ENCODE measurements around the gene C9orf50.

DNA sequence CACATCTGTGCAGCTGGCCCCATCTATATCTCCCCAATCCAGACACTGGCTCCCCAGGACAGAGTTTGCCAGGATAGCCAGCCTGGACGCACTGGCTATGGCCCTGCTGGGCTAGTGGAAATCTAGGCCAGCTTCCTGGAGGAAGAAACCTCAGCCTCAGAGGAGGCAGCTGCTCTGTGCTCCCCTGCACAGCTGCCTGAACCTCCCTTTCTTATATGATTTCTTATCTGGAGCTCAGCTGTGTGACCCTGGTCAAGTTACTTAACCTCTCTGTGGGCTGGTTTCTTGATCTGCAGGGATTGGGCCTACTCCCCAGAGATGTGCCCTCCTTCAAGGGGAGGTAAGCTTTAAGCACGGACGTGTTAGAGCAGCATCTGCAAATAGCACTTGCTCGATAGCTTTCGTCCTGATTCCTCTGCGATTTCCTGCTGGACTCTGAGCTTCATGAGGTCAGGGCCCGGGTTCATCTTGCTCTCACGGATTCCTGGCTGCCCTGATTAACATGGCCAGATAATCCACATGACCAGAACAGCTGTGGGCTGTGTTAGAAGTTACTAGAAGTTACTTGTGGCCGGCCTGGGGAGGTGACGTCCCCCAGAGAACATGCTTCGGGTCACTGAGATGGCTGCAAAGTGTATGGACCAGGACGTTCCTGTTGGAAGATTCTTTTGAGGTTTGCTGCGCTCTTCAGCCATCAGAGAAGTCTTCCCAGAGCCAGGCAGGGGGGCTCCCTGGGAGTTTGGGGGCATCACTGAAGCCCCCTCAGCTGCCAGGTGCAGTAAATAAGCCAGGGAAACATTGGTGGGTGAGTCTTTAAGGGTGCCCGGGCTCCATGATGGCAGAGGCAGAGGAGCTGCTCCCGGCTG is 14.5 kb downstream of the C9orf50 start:
- TF ChIP-seq YY1 (IDR thresholded peaks at IDR 0.05; ENCODE audit: low read depth) (no peak), TCF12 (IDR thresholded peaks at IDR 0.05; ENCODE audit: low read depth) (no peak), RAD21 (IDR thresholded peaks at IDR 0.05; ENCODE audit: low read depth) (no peak), FOXM1 (IDR thresholded peaks at IDR 0.05; ENCODE audit: borderline replicate concordance, low read depth) (no peak), TAF1 (IDR thresholded peaks at IDR 0.05; ENCODE audit: low read depth) (no peak), CEBPB (IDR thresholded peaks at IDR 0.05) (no peak), NFIC (IDR thresholded peaks at IDR 0.05) (no peak), EP300 (IDR thresholded peaks at IDR 0.05; ENCODE audit: borderline replicate concordance) (no peak)
- TF ChIP-seq, protein P1, sequence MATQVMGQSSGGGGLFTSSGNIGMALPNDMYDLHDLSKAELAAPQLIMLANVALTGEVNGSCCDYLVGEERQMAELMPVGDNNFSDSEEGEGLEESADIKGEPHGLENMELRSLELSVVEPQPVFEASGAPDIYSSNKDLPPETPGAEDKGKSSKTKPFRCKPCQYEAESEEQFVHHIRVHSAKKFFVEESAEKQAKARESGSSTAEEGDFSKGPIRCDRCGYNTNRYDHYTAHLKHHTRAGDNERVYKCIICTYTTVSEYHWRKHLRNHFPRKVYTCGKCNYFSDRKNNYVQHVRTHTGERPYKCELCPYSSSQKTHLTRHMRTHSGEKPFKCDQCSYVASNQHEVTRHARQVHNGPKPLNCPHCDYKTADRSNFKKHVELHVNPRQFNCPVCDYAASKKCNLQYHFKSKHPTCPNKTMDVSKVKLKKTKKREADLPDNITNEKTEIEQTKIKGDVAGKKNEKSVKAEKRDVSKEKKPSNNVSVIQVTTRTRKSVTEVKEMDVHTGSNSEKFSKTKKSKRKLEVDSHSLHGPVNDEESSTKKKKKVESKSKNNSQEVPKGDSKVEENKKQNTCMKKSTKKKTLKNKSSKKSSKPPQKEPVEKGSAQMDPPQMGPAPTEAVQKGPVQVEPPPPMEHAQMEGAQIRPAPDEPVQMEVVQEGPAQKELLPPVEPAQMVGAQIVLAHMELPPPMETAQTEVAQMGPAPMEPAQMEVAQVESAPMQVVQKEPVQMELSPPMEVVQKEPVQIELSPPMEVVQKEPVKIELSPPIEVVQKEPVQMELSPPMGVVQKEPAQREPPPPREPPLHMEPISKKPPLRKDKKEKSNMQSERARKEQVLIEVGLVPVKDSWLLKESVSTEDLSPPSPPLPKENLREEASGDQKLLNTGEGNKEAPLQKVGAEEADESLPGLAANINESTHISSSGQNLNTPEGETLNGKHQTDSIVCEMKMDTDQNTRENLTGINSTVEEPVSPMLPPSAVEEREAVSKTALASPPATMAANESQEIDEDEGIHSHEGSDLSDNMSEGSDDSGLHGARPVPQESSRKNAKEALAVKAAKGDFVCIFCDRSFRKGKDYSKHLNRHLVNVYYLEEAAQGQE (IDR thresholded peaks at IDR 0.05; ENCODE audit: low read depth) = no peak
- TF ChIP-seq, protein P2, sequence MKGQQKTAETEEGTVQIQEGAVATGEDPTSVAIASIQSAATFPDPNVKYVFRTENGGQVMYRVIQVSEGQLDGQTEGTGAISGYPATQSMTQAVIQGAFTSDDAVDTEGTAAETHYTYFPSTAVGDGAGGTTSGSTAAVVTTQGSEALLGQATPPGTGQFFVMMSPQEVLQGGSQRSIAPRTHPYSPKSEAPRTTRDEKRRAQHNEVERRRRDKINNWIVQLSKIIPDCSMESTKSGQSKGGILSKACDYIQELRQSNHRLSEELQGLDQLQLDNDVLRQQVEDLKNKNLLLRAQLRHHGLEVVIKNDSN (IDR thresholded peaks at IDR 0.05) = no peak
- TF ChIP-seq, protein P3, sequence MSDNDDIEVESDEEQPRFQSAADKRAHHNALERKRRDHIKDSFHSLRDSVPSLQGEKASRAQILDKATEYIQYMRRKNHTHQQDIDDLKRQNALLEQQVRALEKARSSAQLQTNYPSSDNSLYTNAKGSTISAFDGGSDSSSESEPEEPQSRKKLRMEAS (IDR thresholded peaks at IDR 0.05) = no peak

All from Ishikawa (cell line).